HCT116 (cell line): Measurements from ENCODE around the gene LRP2BP. TPM values are rescaled to one million over a fixed set of nuclear protein-coding genes. Genes with fewer than 3 reads are reported as not detected.

Experiments
- ATAC-seq: fragments of 200-7000 bp; cut with Tn5 transposase; 2 replicates; pipeline ENCODE4 v1.9.1; 2020; ENCODE audit warnings: mild to moderate bottlenecking, moderate library complexity
- BruUV-seq: library from RNA; stranded (reverse); fragments of 400-500 nt; replicated peaks from 2 replicates; lab custom pipeline; 2021; lab: Mats Ljungman, UMichigan
- CTCF ChIA-PET: fragments of 300-600 bp; sonication (Branson Sonifier 250); formaldehyde crosslinking; loops from one replicate; lab custom pipeline; 2021; ENCODE audit warnings: antibody characterized with exemption; lab: Charles Lee
- POLR2A ChIA-PET: fragments of 300-600, 350-600 bp; sonication (Branson Sonifier 250); formaldehyde crosslinking; loops from one replicate; lab custom pipeline; 2021; ENCODE audit warnings: antibody characterized with exemption; lab: Charles Lee
- RAD21 ChIA-PET, 2 experiments: fragments of 300-600 bp; sonication (Branson Sonifier 250); formaldehyde crosslinking; loops; one replicate each; lab custom pipeline; 2023; ENCODE audit warnings: low total read pairs in 2 of 2; ENCODE audit not compliant: uncharacterized antibody in 2 of 2, unreplicated experiment in 2 of 2, low non-redundant PET in 1 of 2; lab: Charles Lee
- DNase-seq: peaks from one replicate; pipeline ENCODE4 v3.0.0-alpha.2; 2010; ENCODE audit warnings: low read depth, low spot score
- H2AFZ ChIP-seq: fragments of 200-600 bp; shearing (Covaris generic), sonication (generic); 2 replicates; pipeline ENCODE4 v1.6.1; 2017; ENCODE audit warnings: low read depth, mixed run types, mixed read lengths, antibody characterized with exemption, low read length; ENCODE audit not compliant: poor library complexity, severe bottlenecking
- H3K27ac ChIP-seq: 2 replicates; pipeline ENCODE4 v1.5.1; 2012; ENCODE audit warnings: low read depth, low read length
- H3K27me3 ChIP-seq: fragments of 200-600 bp; sonication (generic); 2 replicates; pipeline ENCODE4 v1.6.1; 2016; ENCODE audit warnings: mixed run types, low read length, mixed read lengths; ENCODE audit not compliant: insufficient read depth
- H3K36me3 ChIP-seq, 2 experiments: fragments of 200-500 bp in 1 of 2; fragments of 200-600 bp in 1 of 2; sonication (Bioruptor generic) in 1 of 2; sonication (generic) in 1 of 2; 2 replicates each; pipeline versions ENCODE4 v1.5.1 to v1.6.1; 2014 to 2016; ENCODE audit warnings: low read length in 2 of 2, inconsistent platforms in 1 of 2, mixed read lengths in 1 of 2, mixed run types in 1 of 2; ENCODE audit not compliant: insufficient read depth in 2 of 2, control insufficient read depth in 1 of 2
- H3K4me1 ChIP-seq, 2 experiments: fragments of 200-600 bp in 1 of 2; sonication (generic) in 1 of 2; 2 replicates each; pipeline versions ENCODE4 v1.5.1 to v1.6.1; 2012 to 2017; ENCODE audit warnings: low read length in 2 of 2, inconsistent platforms in 1 of 2, mild to moderate bottlenecking in 1 of 2, mixed read lengths in 1 of 2, mixed run types in 1 of 2, moderate library complexity in 1 of 2; ENCODE audit not compliant: insufficient read depth in 2 of 2, control insufficient read depth in 1 of 2
- H3K4me2 ChIP-seq: fragments of 200-600 bp; sonication (generic); 2 replicates; pipeline ENCODE4 v1.6.1; 2017; ENCODE audit warnings: mixed run types, low read length, mixed read lengths
- H3K4me3 ChIP-seq, 2 experiments: fragments of 200-600 bp in 1 of 2; sonication (generic) in 1 of 2; replicated peaks in 1 of 2; 2 replicates each; pipeline ENCODE4 v1.5.1; 2011 to 2016; ENCODE audit warnings: low read length in 2 of 2, control low read depth in 1 of 2, low read depth in 1 of 2, mild to moderate bottlenecking in 1 of 2, mixed read lengths in 1 of 2, mixed run types in 1 of 2
- H3K79me2 ChIP-seq: fragments of 200-600 bp; sonication (generic); 2 replicates; pipeline ENCODE4 v1.6.1; 2017; ENCODE audit warnings: mild to moderate bottlenecking, mixed run types, low read length, moderate library complexity, mixed read lengths; ENCODE audit not compliant: insufficient read depth
- H3K9ac ChIP-seq: fragments of 200-600 bp; sonication (generic); 2 replicates; pipeline ENCODE4 v1.6.1; 2016; ENCODE audit warnings: low read length, mixed read lengths
- H3K9me2 ChIP-seq: fragments of 200-600 bp; sonication (generic), shearing (Covaris generic); 2 replicates; pipeline ENCODE4 v1.6.1; 2017; ENCODE audit warnings: mixed run types, mild to moderate bottlenecking, moderate library complexity; ENCODE audit not compliant: insufficient read depth
- H3K9me3 ChIP-seq, 2 experiments: fragments of 200-500 bp in 1 of 2; fragments of 200-600 bp in 1 of 2; sonication (Bioruptor generic) in 1 of 2; sonication (generic) in 1 of 2; 2 replicates each; pipeline ENCODE4 v1.6.1; 2014 to 2017; ENCODE audit warnings: low read length in 2 of 2, mixed read lengths in 2 of 2, inconsistent platforms in 1 of 2, low read depth in 1 of 2, mild to moderate bottlenecking in 1 of 2, mixed run types in 1 of 2, moderate library complexity in 1 of 2; ENCODE audit not compliant: control insufficient read depth in 1 of 2, insufficient read depth in 1 of 2
- H4K20me1 ChIP-seq: fragments of 200-600 bp; sonication (generic), shearing (Covaris generic); 2 replicates; pipeline ENCODE4 v1.6.1; 2017; ENCODE audit warnings: mixed run types, mild to moderate bottlenecking, moderate library complexity; ENCODE audit not compliant: insufficient read depth
- CEBPB ChIP-seq: IDR thresholded peaks from 2 replicates; pipeline ENCODE4 v1.6.1; 2012; ENCODE audit warnings: low read depth
- EZH2phosphoT487 ChIP-seq: fragments of 200-600 bp; IDR thresholded peaks from 2 replicates; pipeline ENCODE4 v1.6.1; 2018; ENCODE audit warnings: antibody characterized with exemption, borderline replicate concordance
- POLR2A ChIP-seq: IDR thresholded peaks from 2 replicates; pipeline ENCODE4 v1.7.0; 2011; ENCODE audit warnings: borderline replicate concordance; ENCODE audit not compliant: insufficient read depth, insufficient read length; ENCODE audit errors: extremely low read depth
- REST ChIP-seq: IDR thresholded peaks from 2 replicates; pipeline ENCODE4 v1.6.1; 2012; ENCODE audit warnings: low read depth
- SP1 ChIP-seq: IDR thresholded peaks from 2 replicates; pipeline ENCODE4 v1.6.1; 2012; ENCODE audit warnings: low read depth
- SRF ChIP-seq: IDR thresholded peaks from 2 replicates; pipeline ENCODE4 v1.6.1; 2012; ENCODE audit warnings: low read depth
- TCF7L2 ChIP-seq: IDR thresholded peaks from 2 replicates; pipeline ENCODE4 v1.7.0; 2011; ENCODE audit warnings: borderline replicate concordance, inconsistent platforms; ENCODE audit not compliant: insufficient read depth, insufficient read length; ENCODE audit errors: extremely low read depth
- YY1 ChIP-seq: IDR thresholded peaks from 2 replicates; pipeline ENCODE4 v1.6.1; 2011; ENCODE audit warnings: low read length, low read depth, moderate library complexity, mild to moderate bottlenecking; ENCODE audit not compliant: insufficient replicate concordance; ENCODE audit errors: extremely low read depth
- intact Hi-C: fragments of 100-400 bp; cut with micrococcal nuclease; formaldehyde crosslinking; loops from 2 replicates; pipeline ENCODE4 v1.10.0; 2022
- total RNA-seq: library from RNA; stranded (reverse); gene quantifications from one replicate; pipeline ENCODE4 v1.2.1, GENCODE V29; 2021; ENCODE audit not compliant: unreplicated experiment

Gene LRP2BP
- total RNA-seq, 1 experiment from 2014 or later: 2.9 TPM

DNA sequence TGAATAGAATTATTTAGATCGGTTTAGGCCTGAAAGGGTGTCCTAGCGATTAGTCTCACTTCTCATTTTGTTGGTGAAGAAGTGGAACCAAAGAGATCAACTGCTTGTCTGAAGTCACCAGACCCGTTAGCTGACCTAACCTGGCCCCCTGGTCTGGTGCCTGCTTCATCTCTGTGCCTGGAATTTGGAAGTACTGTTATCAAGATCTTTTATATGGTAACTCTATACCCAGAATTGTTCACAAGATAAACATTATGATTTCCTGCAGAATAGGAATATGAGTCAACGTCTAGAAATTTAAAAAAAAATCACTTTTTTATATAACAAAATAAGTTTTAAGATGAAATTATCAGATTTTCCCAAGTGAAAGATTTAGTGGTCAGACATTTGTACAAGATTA lies 37.2 kb downstream of the LRP2BP start (continued):
- TF ChIP-seq REST (no peak), CEBPB (no peak), SRF (no peak), SP1 (no peak), POLR2A (no peak), YY1 (no peak), TCF7L2 (no peak)

DNA sequence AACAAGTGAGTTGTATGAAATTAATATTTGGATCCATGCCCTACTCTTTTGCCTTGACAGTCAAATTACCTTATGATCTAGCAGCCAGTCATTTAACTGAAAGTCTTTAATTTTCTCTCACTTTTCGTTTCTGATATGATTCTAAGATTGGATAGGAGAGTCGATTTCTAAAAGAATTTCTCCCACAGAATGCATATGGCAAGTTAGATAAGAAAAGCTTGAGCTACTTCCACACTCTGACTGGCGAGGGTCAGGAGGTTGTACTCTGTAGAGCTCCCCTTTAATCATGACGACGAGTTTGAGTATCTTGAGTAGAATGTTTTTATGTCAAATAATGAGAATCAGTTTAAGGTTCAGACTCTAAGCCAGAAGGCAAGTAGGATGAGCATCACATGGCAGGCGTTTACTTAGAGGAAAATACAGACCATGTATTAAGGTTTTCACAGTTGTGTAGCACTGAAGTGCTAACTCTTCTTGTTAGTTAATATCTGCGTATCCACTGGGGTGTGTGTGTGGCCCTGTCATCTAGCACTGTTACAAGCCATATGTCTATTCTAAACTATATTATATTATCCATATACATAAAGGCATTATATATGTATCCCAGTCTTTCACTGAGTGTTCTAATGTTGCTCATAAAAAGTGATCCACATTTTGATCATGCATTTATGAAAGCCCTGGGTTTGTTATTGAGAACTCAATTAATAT lies 37.8 kb downstream of the LRP2BP start:
- Histone ChIP-seq H3K4me2 (no peak overlapping the region), H4K20me1 (no peaks in the 10 kb centered on the region), H3K27me3 (no peaks in the 10 kb centered on the region), H3K4me1 (peaks cover 0 to 8% of the 10 kb centered on the region in 2 experiments; a peak in 2 of 4 replicates), H3K27ac (no peak overlapping the region), H2AFZ (no peak overlapping the region), H3K9me3 (no peaks in the 10 kb centered on the region), H3K79me2 (no peaks in the 10 kb centered on the region), H3K36me3 (no peaks in the 10 kb centered on the region), H3K9me2 (no peaks in the 10 kb centered on the region), H3K9ac (no peak overlapping the region), H3K4me3 (no peak overlapping the region)
- no TSS peak for BruUV-seq
- RAD21 ChIA-PET: no interaction called here
- CTCF ChIA-PET: no interaction called here
- DNase-seq: no peak
- no peak for ATAC-seq
- intact Hi-C loops: no loop called here
- POLR2A ChIA-PET: no interaction called here
- no peak for TF ChIP-seq POLR2A
- no peak for TF ChIP-seq TCF7L2
- no peak for TF ChIP-seq EZH2phosphoT487
- TF ChIP-seq SP1: no peak
- TF ChIP-seq, all 23 proteins: peak for 0
